VCaP (cell line): ENCODE results near the gene HOXA6.

Experiments
- H3K27ac ChIP-seq: fragments of 450-650 bp; 2 replicates; pipeline ENCODE4 v1.5.1; 2017
- CTCF ChIP-seq: fragments of 450-650 bp; conservative IDR thresholded peaks from 2 replicates; pipeline ENCODE4 v1.5.1; 2017; ENCODE audit warnings: mild to moderate bottlenecking, moderate library complexity

The HOXA6 gene

GRCh38 chr7:27164367-27165088, 17.0 kb upstream of the HOXA6 start:
- peak overlapping the region; percentile 99 for H3K27ac ChIP-seq
- TF ChIP-seq CTCF = peak; percentile 42

- H3K27ac ChIP-seq = peak overlapping the region; percentile 99
- TF ChIP-seq CTCF = no peak
Observed at GRCh38 chr7:27164045-27164366, 16.4 kb upstream of the HOXA6 start.

GRCh38 chr7:27163288-27164044, 15.9 kb upstream of the HOXA6 start:
- peak overlapping the region; percentile 99 for H3K27ac ChIP-seq
- TF ChIP-seq CTCF = no peak

GRCh38 chr7:27162561-27163287, 15.2 kb upstream of the HOXA6 start:
- TF ChIP-seq CTCF = no peak
- H3K27ac ChIP-seq = peak overlapping the region; percentile 99

GRCh38 chr7:27161721-27162560, 14.4 kb upstream of the HOXA6 start:
- TF ChIP-seq CTCF = no peak
- H3K27ac ChIP-seq = peak overlapping the region; percentile 99

GRCh38 chr7:27161214-27161720, 13.7 kb upstream of the HOXA6 start:
- TF ChIP-seq CTCF = no peak; the same call in none of the 2 replicates
- peak overlapping the region; percentile 99 for H3K27ac ChIP-seq
